ENCODE measurements around the gene AACS. TPM values are rescaled to one million over a fixed set of nuclear protein-coding genes. Genes with fewer than 3 reads are reported as not detected.

Gene AACS
- total RNA-seq, 2 experiments from 2014 or later = 10.2 to 24.6 TPM

DNA sequence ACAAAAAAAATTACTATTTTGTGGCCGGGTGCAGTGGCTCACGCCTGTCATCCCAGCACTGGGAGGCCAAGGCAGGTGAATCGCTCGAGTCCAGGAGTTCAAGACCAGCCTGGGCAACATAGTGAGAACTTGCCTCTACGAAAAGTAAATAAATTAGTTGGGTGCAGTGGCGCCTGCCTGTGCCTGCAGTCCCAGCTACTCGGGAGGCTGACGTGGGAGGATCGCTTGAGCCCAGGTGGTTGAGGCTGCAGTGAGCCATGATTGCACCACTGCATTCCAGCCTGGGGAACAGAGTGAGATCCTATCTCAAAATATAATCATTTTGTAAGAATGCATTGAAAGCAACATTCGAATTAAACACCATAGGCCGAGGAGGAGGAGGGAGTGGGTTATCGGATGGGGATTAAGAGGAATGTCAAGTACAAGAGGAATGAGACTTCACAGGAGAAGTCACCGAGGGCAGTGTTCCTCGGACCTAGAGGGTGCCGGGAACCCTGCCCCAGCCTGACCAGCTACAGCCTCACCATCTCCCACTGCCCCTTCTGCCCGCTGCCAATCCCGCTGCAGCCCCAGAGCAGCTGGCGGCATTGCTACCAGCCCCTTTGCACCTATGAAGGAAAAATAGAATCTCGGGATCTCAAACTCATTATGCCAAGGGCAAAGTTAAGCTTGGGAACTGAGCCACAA lies 32.6 kb upstream of the AACS start:
- Histone ChIP-seq H3K9me2 (ENCODE audit: insufficient read depth, low read length) (no peaks in the 10 kb centered on the region), H3K4me2 (ENCODE audit: low read length) (no peak overlapping the region), H3K27ac (ENCODE audit: low read depth, low read length, poor library complexity, severe bottlenecking) (no peak overlapping the region), H2AFZ (ENCODE audit: low read length) (no peak overlapping the region), H3K9me3 (ENCODE audit: low read length) (no peaks in the 10 kb centered on the region), H3K4me1 (ENCODE audit: insufficient read depth, low read length, poor library complexity, severe bottlenecking) (no peaks in the 10 kb centered on the region), H3K36me3 (ENCODE audit: insufficient read depth, low read length) (peaks cover 77% of the 10 kb centered on the region), H4K20me1 (ENCODE audit: insufficient read depth, low read length) (no peaks in the 10 kb centered on the region), H3K4me3 (ENCODE audit: low read depth, low read length, poor library complexity, severe bottlenecking) (no peak overlapping the region), H3K79me2 (ENCODE audit: insufficient read depth, low read depth, low read length) (peaks cover 14% of the 10 kb centered on the region; the same call in 1 of the 2 replicates)
- POLR2A ChIA-PET = no interaction called here
- DNase-seq (ENCODE audit: low spot score) = no peak
- no TSS peak for BruUV-seq (replicated peaks)
- intact Hi-C loops (cut with micrococcal nuclease; ENCODE audit: unreplicated experiment) = no loop called here
- TF ChIP-seq, protein P1, sequence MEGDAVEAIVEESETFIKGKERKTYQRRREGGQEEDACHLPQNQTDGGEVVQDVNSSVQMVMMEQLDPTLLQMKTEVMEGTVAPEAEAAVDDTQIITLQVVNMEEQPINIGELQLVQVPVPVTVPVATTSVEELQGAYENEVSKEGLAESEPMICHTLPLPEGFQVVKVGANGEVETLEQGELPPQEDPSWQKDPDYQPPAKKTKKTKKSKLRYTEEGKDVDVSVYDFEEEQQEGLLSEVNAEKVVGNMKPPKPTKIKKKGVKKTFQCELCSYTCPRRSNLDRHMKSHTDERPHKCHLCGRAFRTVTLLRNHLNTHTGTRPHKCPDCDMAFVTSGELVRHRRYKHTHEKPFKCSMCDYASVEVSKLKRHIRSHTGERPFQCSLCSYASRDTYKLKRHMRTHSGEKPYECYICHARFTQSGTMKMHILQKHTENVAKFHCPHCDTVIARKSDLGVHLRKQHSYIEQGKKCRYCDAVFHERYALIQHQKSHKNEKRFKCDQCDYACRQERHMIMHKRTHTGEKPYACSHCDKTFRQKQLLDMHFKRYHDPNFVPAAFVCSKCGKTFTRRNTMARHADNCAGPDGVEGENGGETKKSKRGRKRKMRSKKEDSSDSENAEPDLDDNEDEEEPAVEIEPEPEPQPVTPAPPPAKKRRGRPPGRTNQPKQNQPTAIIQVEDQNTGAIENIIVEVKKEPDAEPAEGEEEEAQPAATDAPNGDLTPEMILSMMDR (conservative IDR thresholded peaks at IDR 0.05; ENCODE audit: low read length) = no peak
- no peak for TF ChIP-seq EZH2phosphoT487 (IDR thresholded peaks at IDR 0.05; ENCODE audit: borderline replicate concordance, low read depth, low read length)
- CTCF ChIA-PET (ENCODE audit: unreplicated experiment) = no interaction called here

DNA sequence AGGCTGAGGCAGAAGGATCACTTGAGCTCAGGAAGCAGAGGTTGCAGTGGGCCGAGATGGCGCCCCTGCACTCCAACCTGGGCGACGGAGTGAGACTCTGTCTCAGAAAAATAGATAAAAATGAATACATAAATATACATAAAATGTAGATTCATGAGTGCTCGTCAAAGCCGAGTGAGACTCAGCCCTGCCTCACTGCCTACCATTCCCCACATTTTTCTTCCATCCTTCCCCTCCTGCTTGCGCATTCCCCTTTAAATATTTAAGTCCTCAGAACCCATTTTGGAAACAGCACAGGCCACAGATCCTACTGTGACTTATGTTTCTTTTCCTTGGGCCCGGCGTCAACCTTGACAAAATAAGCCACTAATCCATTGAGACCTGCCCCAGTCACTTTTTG lies 31.9 kb upstream of the AACS start:
- intact Hi-C loops (cut with micrococcal nuclease; ENCODE audit: unreplicated experiment) = no loop called here
- Histone ChIP-seq H3K9me3 (ENCODE audit: low read length) (no peaks in the 10 kb centered on the region), H2AFZ (ENCODE audit: low read length) (no peak overlapping the region), H3K4me1 (ENCODE audit: insufficient read depth, low read length, poor library complexity, severe bottlenecking) (no peaks in the 10 kb centered on the region), H3K36me3 (ENCODE audit: insufficient read depth, low read length) (peaks cover 70% of the 10 kb centered on the region), H3K27ac (ENCODE audit: low read depth, low read length, poor library complexity, severe bottlenecking) (no peak overlapping the region), H3K4me3 (ENCODE audit: low read depth, low read length, poor library complexity, severe bottlenecking) (no peak overlapping the region), H3K4me2 (ENCODE audit: low read length) (no peak overlapping the region), H3K9me2 (ENCODE audit: insufficient read depth, low read length) (no peaks in the 10 kb centered on the region), H4K20me1 (ENCODE audit: insufficient read depth, low read length) (no peaks in the 10 kb centered on the region), H3K79me2 (ENCODE audit: insufficient read depth, low read depth, low read length) (peaks cover 9% of the 10 kb centered on the region; the same call in 1 of the 2 replicates)
- ChIA-PET POLR2A (no interaction called here), CTCF (ENCODE audit: unreplicated experiment) (no interaction called here)
- TF ChIP-seq, protein P1 (conservative IDR thresholded peaks at IDR 0.05; ENCODE audit: low read length) = no peak
- no peak for TF ChIP-seq EZH2phosphoT487 (IDR thresholded peaks at IDR 0.05; ENCODE audit: borderline replicate concordance, low read depth, low read length)
- no peak for DNase-seq (ENCODE audit: low spot score)
- BruUV-seq (replicated peaks) = no TSS peak

DNA sequence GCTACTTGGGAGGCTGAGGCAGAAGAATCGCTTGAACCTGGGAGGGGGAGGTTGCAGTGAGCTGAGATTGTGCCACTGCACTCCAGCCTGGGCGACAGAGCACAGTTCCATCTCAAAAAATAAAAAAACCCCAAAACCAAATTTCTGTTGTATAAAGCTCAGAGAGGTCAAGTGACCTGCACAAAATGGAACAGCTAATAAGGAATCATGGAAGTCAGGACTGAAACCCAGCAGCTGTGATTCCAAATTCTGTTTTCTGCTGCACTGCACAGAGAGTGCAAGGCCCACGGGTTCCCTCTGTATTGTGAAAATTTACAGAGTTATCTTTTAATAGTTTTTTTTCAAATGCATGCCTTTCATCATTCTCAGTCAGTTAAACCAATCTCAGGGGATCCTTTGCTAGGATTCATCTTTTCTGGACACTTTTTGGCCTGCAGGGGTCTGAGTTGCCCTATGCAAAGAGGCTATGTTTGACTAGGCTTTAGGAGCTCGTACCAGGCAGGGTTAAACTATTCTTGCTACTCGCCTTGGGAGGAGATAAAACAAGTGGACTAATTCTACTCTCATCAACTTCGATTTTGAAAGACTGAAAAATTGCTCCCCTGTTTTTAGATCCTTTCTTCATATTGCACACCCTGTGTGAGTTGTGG lies 26.1 kb upstream of the AACS start:
- TF ChIP-seq EZH2phosphoT487 (IDR thresholded peaks at IDR 0.05; ENCODE audit: borderline replicate concordance, low read depth, low read length) = no peak
- TF ChIP-seq, protein P1 (conservative IDR thresholded peaks at IDR 0.05; ENCODE audit: low read length) = 0 out of 2 replicates have a peak, but pooled peaks have one; percentile 41
- no peaks in the 10 kb centered on the region for H3K9me3 ChIP-seq (ENCODE audit: low read length)
- ChIA-PET CTCF (ENCODE audit: unreplicated experiment) (no interaction called here), POLR2A (no interaction called here)
- H3K4me2 ChIP-seq (ENCODE audit: low read length) = no peak overlapping the region
- peaks cover 12% of the 10 kb centered on the region for H3K36me3 ChIP-seq (ENCODE audit: insufficient read depth, low read length)
- H4K20me1 ChIP-seq (ENCODE audit: insufficient read depth, low read length) = no peaks in the 10 kb centered on the region
- no peak overlapping the region for H2AFZ ChIP-seq (ENCODE audit: low read length)
- no peaks in the 10 kb centered on the region for H3K79me2 ChIP-seq (ENCODE audit: insufficient read depth, low read depth, low read length)
- no peak overlapping the region for H3K4me3 ChIP-seq (ENCODE audit: low read depth, low read length, poor library complexity, severe bottlenecking)
- H3K27ac ChIP-seq (ENCODE audit: low read depth, low read length, poor library complexity, severe bottlenecking) = no peak overlapping the region
- no peaks in the 10 kb centered on the region for H3K4me1 ChIP-seq (ENCODE audit: insufficient read depth, low read length, poor library complexity, severe bottlenecking)
- DNase-seq (ENCODE audit: low spot score) = no peak
- BruUV-seq (replicated peaks) = no TSS peak
- no peaks in the 10 kb centered on the region for H3K9me2 ChIP-seq (ENCODE audit: insufficient read depth, low read length)
- intact Hi-C loops (cut with micrococcal nuclease; ENCODE audit: unreplicated experiment) = no loop called here
